C4-2B (cell line): ENCODE measurements around the gene NKPD1.

ENCODE experiments used
- H3K27ac ChIP-seq: fragments of 450-650 bp; 2 replicates; pipeline ENCODE4 v1.5.1; 2017
- ZFX ChIP-seq: fragments of 450-650 bp; IDR thresholded peaks from 2 replicates; pipeline ENCODE4 v1.6.1; 2017
- TF ChIP-seq, protein P1 (sequence below): fragments of 450-650 bp; conservative IDR thresholded peaks from 2 replicates; pipeline ENCODE4 v1.5.1; 2017; ENCODE audit warnings: mild to moderate bottlenecking

NKPD1 gene

GRCh38 chr19:45146251-45146650, 14.5 kb downstream of the NKPD1 start:
- TF ChIP-seq ZFX = no peak
- TF ChIP-seq, protein P1, sequence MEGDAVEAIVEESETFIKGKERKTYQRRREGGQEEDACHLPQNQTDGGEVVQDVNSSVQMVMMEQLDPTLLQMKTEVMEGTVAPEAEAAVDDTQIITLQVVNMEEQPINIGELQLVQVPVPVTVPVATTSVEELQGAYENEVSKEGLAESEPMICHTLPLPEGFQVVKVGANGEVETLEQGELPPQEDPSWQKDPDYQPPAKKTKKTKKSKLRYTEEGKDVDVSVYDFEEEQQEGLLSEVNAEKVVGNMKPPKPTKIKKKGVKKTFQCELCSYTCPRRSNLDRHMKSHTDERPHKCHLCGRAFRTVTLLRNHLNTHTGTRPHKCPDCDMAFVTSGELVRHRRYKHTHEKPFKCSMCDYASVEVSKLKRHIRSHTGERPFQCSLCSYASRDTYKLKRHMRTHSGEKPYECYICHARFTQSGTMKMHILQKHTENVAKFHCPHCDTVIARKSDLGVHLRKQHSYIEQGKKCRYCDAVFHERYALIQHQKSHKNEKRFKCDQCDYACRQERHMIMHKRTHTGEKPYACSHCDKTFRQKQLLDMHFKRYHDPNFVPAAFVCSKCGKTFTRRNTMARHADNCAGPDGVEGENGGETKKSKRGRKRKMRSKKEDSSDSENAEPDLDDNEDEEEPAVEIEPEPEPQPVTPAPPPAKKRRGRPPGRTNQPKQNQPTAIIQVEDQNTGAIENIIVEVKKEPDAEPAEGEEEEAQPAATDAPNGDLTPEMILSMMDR = no peak
- H3K27ac ChIP-seq = no peak overlapping the region

DNA sequence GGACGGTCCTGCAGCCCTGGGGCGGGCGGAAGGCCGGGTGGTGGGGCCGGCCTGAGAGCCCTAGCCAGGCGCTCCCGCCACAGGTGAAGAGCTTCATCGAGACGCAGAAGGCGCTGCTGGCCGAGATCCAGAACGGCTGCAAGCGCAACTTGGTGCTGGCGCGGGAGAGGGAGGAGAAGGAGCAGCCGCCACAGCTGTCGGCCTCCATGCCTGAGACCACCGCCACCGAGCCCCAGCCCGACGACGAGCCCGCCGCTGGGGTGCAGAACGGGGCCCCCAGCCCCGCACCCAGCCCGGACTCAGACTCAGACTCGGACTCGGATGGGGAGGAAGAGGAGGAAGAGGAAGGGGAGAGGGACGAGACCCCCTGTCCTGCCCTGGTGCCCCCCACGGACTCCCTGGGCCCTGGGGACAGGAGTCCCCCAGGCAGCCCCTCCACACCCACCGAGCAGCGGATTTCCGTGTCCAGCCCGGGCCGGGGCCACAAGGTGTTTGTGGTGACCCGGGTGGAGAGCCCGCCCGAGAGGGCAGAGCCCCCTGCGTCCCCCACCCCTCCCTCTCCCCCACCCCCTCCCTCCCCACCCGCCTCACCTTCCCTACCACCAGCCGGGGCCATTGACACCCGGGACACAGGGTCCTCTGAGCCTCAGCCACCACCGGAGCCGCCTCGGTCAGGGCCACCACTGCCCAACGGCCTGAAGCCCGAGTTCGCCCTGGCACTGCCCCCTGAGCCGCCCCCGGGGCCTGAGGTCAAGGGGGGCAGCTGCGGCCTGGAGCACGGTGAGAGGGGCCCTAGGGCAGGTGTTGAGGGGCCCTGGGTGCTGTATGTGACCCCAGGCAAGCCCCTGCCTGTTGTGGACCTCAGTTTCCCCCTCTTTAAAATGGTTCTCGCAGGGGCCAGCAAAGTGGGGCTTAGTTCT, 15.3 kb downstream of the NKPD1 start:
- TF ChIP-seq ZFX = no peak
- TF ChIP-seq, protein P1 = no peak
- no peak overlapping the region for H3K27ac ChIP-seq

- TF ChIP-seq, protein P1 = no peak
- no peak for TF ChIP-seq ZFX
- no peak overlapping the region for H3K27ac ChIP-seq
Observed at GRCh38 chr19:45144431-45145269, 16.1 kb downstream of the NKPD1 start.

GRCh38 chr19:45142726-45143110, 18.1 kb downstream of the NKPD1 start:
- no peak overlapping the region for H3K27ac ChIP-seq
- TF ChIP-seq, protein P1 = no peak
- no peak for TF ChIP-seq ZFX

DNA sequence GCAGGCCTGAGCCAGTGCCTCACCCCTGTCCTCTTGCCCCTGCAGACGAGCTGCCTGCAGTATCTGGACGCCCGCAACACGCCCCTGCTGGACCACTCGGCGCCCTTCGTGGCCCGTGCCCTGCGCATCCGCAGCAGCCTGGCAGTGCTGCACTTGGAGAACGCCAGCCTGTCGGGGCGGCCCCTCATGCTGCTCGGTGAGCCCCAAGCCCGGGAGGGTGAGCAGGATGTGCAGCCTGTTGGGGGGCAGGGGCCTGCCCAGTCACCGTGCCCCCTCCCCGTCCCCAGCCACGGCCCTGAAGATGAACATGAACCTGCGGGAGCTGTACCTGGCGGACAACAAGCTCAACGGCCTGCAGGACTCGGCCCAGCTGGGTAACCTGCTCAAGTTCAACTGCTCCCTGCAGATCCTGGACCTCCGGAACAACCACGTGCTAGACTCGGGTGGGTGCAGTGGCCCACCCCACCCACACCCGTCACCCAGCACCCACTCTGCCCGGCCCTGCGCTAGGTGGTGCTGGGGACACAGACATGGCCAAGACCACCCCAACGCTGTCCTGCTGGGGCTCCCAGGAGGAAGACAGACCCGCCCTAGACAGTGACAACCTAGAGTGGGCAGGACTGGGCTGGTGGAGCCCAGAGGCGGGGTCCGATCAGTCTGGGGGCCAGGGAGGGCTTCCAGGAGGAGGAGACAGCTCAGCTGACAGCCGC, 18.6 kb downstream of the NKPD1 start:
- no peak for TF ChIP-seq ZFX
- TF ChIP-seq, protein P1 = no peak
- no peak overlapping the region for H3K27ac ChIP-seq

- TF ChIP-seq, protein P1 = no peak
- TF ChIP-seq ZFX = no peak
- no peak overlapping the region for H3K27ac ChIP-seq
Observed at GRCh38 chr19:45141203-45141900, 19.4 kb downstream of the NKPD1 start.
